Activated CD4-positive, alpha-beta T cell treated with anti-CD3 and anti-CD28 coated beads for 1 hour (primary cell): ENCODE data around the gene DMRTA1.
"Not testable (repeated sequence)": the region's sequence is repeated elsewhere in the genome, so short reads cannot be mapped to it uniquely, and the experiment has no call there.

ENCODE experiments used
- DNase-seq: peaks from one replicate; pipeline ENCODE4 v3.0.0-alpha.2; 2020

The DMRTA1 gene, protein sequence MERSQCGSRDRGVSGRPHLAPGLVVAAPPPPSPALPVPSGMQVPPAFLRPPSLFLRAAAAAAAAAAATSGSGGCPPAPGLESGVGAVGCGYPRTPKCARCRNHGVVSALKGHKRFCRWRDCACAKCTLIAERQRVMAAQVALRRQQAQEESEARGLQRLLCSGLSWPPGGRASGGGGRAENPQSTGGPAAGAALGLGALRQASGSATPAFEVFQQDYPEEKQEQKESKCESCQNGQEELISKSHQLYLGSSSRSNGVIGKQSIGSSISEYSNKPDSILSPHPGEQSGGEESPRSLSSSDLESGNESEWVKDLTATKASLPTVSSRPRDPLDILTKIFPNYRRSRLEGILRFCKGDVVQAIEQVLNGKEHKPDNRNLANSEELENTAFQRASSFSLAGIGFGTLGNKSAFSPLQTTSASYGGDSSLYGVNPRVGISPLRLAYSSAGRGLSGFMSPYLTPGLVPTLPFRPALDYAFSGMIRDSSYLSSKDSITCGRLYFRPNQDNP

DNA sequence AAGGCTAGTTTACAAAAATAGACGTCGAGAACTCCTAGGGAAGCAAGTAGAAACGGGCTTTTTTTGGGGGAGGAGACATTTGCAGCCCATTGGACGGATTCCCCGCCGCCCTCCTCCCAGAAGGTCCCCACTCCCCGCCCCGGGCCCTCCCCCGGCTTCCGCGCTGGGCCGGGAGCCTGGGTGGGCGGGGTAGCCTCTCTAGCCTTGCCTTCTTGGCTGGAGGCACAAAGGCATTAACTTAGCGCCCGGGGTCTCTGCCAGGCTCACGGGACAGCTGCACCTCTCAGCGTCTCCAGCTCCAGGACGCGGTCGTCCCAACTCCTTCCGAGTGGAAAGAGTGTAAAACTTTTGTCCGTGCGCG, at the start of gene DMRTA1:
Gene DMRTA1 (plus strand): TSS at position 236 of the 361 bp plus-strand sequence. CDS start 242 bp downstream, outside the sequence.
- DNase-seq = no peak

DNA sequence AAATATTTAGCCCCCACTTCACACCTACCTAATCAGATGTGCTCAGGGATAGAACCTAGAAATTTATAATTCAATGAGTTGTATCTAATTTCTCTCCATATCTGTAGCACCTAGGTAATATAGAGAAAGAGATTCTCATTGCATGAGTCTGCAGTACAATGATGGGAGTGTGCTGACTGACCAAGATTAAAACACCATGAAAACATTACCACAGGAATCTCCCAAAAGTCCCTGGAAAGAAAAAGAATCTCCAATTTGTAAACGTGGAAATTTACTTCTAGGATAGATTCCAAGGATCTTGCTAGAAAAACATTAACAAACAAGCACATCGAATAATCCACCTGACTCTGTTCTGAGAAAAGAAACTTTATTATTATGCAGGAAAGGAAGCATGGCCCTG, 45.0 kb upstream of the DMRTA1 start:
- DNase-seq = no peak

DNA sequence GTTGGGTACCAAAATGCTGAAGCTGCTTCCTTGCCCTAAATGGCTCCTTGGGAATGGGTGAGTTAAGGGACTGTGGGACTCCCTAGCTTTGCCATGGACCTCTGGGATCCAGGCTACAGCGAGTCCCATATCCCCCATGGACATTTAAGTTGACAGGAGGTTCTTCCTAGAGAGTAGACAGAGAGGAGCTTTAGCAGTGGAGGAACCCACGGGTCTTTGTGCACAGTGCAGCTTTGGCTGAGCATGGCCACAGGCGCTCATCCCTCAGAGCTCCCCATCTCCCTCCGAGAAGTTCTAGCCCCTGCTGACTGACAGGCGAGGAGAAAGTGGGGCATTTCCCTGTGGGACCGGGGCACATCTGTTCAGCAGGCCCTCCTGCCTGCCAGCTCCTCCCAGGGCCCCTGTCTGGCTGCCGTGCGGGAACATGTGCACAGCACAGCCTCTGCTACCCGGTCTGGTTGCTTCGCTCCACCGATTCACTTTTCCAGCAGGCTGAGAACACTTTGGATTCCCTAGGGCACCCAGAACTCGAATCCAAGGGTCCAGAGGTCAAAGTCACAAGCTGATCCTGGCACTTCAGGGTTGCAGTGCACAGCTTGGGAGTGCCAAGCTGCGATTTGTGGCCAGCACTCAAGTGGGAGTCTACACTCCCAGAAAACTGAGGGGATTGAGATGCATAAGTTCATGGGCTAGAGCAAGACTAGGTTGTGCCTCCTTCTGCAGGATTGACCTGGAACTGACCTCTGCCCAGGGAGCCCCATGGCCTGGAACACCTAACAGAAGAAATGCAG, 40.6 kb upstream of the DMRTA1 start:
- no peak for DNase-seq

DNA sequence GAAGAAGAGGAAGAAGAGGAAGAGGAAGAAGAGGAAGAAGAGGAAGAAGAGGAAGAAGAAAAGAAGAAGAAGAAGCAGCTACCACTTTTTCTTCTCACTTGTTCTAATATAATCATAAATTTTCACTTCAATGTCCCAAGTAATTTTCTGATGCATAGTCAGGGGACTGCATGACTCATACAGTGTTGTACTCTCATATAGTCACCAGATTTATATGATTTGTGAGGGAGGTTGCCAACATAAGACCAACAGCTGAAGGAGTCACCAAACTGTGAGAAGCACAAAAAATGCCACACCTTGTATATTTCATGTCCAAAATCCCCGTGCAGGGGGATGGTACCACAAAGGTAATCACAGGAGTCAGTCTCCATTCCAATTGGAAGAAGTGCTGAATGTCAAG, 32.7 kb upstream of the DMRTA1 start:
- DNase-seq = no peak

DNA sequence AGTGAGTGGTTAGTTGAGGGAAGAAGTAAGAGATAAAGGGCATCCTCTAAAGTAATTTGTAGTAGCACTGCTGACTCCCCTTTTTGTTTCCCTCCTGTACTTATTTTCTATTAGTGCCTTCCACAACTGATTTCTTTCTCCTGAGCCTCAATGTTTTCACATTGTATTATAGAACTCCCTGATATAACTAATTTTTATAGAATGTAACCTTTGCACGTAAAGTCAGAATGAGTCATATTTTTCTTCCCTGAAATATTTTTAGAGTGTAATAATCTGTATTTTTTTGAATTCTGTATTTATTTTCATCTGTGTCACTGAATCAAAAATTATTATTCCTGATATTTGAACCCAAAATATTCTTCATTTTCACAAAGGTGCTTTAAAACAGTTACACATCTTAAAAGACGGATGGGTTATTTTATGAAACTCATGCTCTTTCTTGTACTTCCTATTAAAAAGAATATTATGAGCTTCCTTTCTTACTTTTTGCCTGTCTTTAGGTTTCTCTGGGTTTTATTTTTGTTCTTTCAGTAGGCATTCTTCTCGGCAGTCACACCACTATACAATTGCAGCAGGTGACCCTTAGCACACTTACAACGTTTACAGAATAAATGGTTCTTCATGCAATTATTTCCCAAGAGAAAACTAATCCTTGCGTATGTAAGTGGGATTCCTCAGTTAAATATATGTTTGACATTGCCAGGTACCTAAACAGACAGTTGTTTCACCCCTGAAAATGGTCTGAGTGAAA, 30.5 kb upstream of the DMRTA1 start:
- no peak for DNase-seq

DNA sequence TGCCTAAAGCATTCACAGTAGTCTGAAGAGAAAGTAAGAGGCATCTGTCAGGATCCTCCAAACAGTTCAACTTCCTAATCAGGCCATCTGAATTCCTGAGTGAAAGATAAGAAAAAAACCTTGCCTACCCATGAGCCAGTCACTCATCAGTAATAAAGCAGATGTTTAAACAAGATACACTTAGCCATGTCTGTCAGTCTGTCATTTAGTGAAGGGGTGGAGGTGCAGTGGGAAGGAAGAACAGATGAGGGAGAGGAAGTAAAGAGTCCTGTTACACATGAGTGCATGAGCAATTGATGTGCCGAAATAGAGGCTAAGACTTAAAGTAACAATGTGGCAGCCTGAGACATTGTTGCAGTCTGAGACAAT, 29.9 kb upstream of the DMRTA1 start:
- no peak for DNase-seq

DNA sequence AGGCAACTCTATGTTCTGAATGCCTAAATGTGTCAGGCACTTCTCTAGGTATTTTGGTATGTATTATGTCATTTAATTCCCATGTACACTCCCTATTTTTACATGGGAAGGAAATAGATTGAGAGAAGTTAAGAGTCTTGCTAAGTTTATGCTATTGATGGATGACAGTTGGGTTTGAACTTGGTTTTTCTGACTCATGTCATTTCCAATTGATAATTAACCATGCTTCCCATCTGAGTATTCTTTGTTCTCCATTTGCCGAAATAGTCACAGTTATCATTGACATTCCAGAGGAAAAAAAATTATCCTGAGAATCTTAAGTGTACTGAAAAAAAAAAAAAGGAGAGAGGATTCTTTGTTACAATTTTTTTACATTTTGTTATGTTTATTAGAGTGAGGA, 23.1 kb upstream of the DMRTA1 start:
- DNase-seq = no peak

DNA sequence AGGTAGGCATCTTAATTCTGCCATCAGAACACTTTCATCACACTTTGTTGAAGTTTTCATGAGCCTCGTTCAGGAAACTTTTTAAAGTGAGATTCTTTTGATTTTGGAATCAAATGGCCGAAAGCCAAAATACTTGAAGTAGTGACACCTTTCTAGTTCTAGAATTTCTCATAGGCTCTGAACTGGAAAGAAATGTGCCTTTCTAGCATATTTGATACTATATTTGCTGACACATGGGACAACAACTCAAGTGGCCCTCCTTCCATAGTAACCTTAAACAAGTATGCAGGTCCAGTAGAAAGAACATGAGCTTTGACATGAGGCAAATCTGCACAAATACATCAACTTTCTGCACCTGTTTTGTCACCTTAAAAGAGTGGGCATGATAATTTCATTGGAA, 22.0 kb upstream of the DMRTA1 start:
- no peak for DNase-seq

DNA sequence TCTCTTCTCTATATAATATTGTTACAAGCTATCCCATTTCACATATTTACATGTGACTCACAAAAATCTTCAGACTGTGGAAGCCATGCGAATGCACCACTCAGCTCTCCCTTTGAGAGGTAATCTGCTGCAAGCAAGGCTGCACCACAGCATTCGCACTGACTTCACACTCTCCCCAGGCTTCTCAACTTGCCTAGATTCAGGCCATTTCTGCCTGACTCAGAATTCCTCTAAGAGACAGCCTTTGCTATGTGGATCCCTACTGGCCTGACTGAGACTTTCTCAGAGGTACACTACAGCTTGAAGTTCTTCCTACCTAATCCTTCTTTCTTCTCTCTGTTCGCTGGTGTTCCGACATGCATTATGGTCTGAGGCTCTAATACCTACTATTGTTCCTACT, 21.1 kb upstream of the DMRTA1 start:
- DNase-seq = no peak

DNA sequence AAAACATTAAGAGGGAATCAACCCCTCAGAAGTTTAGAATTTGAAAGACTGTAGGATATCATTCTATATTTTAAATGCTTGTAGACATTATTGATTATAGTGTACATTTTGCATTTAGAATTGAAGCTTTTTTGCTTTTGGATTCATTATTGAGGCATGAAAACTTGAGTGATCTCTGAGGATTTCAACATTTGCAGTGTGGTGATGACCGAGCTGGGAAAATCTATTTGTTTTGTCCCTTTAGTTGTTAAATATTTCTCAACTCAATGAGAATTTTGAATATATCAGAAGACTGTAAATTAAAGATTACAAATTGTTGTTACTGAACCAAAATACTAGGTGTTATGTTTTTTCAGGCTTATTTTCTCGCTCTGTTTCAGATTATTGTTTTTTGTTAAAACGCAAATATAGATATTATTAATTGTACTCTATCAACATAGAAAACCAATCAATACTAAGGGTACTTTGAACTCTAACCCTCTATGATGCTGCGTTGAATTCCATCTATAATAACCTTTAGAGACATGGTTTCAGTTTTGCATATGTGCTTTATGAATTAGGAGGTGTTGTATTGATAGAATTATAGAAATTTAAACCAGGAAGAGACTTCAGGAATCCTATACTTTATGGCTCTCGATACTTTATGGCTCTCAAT, 19.3 kb upstream of the DMRTA1 start:
- DNase-seq = no peak

DNA sequence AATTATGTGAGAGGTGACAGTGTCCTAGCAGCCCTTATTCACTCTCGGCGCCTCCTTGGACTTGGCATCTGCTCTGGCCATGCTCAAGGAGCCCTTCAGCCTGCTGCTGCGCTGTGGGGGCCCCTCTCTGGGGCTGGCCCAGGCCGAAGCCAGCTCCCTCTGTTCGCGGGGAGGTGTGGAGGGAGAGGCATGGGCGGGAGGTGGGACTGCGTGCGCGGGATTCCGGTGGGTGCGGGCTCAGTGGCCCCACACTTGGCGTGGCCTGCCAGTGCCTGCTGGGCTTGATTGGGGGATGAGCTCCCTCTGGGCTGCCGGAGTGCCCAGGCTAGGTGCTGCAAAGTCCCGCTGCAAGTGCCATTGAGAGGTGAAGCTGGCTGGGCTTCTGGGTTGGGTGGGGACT, 12.9 kb upstream of the DMRTA1 start:
- no peak for DNase-seq

DNA sequence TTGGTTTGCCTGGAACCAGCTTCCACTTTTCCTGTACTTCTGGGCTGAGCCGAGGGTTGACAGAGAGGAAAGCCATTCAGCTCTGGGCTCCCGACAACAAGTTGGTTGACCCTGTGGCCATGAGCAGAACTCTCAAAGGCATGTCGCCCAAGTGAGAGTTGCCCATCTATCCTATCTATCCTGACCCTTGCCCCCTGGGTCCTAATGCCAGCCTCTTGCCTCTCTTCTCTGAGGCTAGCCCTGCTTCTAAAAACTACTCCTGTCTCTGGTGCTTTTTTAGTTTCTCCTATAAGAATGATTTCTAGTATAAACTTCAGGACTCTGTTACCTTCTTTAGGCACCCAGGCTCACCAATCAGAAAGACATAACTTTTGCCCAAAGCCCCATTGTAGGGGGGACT, 11.4 kb upstream of the DMRTA1 start:
- not testable (repeated sequence) for DNase-seq

DNA sequence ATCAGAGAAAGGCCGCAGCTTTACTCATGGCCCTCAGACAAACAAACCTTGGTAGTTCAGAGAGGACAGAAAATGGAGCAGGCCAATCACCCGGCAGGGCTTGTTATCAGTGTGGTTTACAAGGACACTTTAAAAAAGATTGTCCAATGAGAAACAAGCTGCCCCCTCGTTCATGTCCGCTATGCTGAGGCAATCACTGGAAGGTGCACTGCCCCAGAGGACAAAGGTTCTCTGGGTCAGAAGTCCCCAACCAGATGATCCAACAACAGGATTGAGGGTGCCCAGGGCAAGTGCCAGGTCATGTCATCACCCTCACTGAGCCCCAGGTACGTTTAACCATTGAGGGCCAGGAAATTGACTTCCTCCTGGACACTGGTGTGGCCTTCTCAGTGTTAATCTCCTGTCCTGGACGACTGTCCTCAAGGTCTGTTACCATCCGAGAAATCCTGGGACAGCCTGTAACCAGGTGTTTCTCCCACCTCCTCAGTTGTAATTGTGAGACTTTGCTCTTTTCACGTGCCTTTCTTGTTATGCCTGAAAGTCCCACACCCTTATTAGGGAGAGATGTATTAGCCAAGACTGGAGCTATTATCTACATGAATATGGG, 9.1 kb upstream of the DMRTA1 start:
- not testable (repeated sequence) for DNase-seq

DNA sequence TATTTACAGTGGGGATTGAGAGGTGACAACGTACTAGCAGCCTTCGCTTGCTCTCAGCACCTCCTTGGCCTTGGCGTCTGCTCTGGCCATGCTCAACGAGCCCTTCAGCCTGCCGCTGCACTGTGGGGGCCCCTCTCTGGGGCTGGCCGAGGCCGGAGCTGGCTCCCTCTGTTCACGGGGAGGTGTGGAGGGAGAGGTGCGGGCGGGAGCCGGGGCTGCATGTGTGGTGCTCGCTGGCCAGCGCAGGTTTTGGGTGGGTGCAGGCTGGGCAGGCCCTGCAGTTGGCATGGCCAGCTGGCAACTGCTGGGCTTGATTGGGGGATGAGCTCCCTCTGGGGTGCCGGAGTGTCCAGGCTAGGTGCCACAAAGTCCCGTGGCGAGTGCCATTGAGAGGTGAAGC, 5.8 kb upstream of the DMRTA1 start:
- DNase-seq = no peak

DNA sequence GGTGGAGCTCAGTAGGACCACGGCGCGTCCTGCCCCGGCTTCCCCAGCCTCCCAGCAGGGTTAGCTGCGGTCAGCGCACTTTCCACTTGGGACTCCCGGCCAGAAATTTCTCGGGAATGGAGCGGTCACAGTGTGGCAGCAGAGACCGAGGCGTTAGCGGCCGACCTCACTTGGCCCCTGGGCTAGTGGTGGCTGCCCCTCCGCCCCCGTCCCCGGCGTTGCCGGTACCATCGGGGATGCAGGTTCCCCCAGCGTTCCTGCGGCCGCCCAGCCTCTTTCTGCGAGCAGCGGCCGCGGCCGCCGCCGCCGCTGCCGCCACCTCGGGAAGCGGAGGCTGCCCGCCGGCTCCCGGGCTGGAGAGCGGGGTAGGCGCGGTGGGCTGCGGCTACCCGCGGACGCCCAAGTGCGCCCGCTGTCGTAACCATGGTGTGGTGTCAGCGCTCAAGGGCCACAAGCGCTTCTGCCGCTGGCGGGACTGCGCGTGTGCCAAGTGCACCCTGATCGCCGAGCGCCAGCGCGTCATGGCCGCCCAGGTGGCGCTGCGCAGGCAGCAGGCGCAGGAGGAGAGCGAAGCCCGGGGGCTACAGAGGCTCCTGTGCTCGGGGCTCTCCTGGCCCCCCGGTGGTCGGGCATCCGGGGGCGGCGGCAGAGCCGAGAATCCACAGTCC, 460 bp downstream of the DMRTA1 start:
- no peak for DNase-seq

DNA sequence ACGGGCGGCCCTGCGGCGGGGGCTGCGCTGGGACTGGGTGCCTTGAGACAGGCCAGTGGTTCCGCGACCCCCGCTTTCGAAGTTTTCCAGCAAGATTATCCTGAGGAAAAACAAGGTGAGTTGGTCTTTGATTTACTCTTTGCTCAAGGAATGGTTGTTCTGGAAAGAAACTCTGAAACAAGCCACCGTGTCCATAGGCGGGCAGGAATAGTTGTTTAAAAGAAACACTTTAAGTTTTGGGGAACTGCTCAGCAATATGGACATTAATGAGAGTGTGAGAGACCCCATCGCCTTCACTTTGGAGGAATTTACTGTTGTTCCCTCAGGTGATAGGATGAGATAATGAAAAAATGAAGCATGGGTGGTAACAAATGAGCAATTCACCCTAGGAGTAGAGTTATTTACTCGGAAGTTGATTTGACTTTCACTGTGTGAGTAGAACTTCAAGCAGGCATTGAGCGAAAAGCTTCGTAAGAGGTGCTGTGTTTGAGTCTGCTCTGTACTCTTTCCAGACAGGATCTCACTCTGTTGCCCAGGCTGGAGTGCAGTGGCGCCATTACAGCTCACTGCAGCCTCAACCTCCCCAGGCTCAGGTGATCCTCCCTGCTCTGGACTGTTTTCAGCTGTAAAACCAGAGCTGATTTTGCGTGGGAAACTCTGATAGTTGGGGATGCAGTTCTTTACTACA, 1.1 kb downstream of the DMRTA1 start:
- no peak for DNase-seq

DNA sequence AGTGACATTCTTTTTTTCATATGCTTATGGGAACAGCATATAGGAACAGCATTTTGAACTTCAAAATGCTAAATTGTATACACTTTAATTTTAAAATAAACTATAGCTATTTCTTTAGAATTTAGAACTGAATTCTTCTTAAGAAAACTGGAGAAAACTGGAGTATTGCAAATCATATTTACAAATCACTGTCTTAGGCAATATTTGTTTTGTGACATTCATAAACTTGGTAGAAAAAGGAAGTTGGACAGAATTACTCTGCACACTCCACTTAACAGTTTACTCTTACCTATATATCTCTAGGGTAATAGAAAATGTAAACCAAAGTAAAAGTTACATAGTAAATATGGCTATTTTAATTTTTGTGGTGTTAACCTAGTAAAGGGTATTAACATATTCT, 3.1 kb downstream of the DMRTA1 start:
- no peak for DNase-seq

DNA sequence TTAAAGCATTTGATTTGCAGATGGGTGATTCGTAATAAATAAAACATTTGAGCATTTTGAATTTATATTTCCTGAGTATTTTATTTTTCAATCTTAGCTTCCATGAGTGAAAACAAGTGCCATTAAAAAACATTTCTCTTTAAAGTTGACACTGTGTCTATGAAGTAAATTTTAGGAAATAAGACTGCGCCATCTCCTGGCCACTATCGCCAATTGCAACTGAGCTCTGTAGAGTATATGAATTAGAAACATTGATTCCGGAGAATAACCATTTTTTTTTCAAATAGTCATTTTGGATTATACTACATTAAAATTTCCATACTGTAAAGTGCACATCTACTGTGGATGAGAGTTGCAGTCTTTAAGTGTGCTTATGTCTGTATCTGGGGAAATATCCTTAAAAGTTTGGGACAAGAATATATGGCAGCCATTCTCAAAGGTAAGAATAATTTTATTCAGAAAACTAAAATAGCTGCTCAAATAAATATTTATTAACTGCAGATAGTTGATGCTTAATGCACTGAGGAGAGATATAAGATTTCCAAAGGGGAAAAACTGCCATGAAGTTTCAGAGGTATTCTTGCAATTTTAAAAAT, 5.9 kb downstream of the DMRTA1 start:
- no peak for DNase-seq

DNA sequence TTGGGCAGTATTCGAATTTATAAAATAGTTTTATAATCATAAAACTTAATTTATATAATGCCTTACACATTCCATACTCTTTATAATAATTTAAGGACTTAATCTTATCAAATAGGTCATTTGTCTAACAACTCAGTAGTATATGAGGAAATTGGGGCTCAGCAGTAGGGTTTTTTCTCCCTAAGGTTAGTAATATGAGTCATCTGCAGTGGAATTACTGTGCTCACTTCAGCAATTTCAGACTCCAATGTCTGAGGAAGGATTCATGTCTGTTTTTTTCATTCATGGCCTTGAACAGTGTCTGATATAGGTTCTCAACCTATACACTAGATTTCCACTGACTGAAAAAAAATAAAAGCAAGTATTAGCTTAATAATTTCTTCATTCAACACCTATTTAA, 7.4 kb downstream of the DMRTA1 start:
- no peak for DNase-seq

DNA sequence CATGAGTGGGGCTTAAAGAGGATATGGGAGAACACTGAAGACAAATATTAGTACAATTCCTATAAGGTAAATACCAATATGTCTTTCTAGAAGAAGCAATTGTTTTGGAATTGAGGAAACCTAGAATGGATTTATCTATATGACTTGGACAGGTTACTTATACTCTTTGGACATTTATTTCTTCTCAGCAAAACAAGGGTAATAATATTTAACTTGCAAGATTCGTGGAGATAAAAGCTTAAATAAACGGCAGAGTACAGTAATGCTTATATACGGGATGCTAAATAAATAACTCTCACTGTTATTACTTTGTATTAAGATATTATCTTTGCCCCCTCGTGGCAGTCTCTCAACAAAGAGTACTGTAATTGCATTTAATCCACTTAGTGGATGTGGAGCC, 8.6 kb downstream of the DMRTA1 start:
- DNase-seq = no peak

DNA sequence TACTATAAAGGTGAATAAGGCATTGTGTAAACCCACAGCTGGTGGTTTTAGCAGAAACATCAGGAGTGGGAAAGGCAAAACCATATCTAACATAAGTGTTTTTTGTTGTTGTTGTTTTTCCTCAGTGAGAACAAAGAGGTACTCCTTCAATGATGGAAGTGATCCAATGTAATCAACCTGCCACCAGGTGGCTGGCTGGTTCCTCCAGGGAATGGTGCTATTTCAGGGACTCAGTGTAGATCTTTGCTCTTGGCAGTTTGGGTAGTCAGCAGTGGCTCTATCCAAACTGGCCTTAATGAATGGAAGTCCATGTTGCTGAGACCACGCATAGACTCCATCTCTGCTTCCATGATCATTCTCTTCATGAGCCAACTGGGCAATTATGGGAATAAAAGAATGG, 10.8 kb downstream of the DMRTA1 start:
- DNase-seq = no peak
